GM18867 (cell line): ENCODE results near the gene ABCA8.

ENCODE experiments used
- ATAC-seq: cut with Tn5 transposase; IDR thresholded peaks from one replicate; pipeline ENCODE4 v1.9.1; 2021; ENCODE audit warnings: mild to moderate bottlenecking, moderate library complexity; ENCODE audit not compliant: unreplicated experiment

Gene ABCA8

GRCh38 chr17:68943123-68943811 is 11.9 kb downstream of the ABCA8 start:
- ATAC-seq = no peak

- no peak for ATAC-seq
Measured at GRCh38 chr17:68942389-68942788, 12.8 kb downstream of the ABCA8 start.

DNA sequence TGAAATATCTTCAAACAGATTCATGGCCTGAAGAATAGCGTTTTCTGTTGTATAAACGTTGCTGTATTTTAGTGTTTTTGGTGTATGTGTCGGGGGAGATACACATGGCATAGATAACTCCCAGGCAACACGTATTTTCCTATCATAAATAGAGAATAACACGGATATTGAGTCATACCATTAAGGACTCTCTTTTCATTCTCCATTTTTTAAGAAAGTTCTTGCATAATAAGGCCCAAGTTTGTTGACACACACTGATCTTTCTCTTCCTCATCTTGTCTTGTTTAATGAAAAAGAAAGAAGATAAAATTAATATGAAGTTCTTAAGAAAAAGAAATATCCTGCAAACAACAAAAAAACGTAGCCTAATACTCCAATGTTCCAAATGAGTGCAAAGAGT is 13.4 kb downstream of the ABCA8 start:
- ATAC-seq = no peak

DNA sequence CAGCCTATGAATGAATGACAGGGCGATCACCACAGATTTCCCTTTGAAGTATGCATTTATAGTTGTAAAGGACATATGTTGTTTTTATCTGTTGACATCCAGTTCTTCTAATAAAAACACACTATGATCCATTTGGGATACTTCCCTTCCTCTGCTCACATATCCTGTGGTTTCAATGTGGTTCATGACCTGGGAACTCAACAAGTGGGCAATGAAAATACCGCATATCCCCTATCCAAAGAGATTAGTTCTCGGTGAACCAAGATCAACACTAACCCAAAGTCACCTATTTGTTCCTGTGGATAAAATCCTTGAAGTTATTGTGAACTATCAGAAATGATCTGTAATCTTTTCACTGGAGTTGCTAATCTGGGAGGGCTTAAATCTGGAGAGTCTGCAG is 16.0 kb downstream of the ABCA8 start:
- no peak for ATAC-seq

DNA sequence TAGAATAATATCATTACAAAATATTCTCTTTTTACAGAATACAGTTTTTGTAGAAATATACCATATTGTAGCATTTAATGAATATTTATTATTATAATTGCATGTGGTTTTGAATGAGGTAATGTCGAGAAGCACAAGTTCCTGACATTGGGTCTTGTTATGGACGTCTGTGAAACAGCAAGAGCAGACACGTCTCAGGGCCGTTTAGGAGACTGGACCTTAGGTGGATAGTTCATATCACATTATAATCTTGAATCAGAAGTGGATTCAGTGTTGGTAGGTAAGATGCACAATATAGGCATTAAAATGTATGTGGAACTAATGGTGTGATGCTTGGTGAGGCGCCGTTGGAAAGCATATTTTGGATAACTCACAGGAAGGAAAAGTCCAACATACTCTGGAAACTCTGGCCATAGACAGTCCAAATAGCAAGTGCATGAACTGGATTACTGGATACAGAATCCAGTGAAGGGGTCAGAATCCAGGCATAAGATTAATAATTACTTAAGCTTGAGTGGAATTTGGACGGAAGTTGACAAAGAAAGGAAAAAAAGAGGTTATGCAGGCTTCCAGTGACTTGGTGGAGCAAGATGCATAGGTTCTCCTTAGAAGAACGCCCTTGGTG is 17.2 kb downstream of the ABCA8 start:
- no peak for ATAC-seq

- ATAC-seq = no peak
Measured at GRCh38 chr17:68927516-68927915, 27.7 kb downstream of the ABCA8 start.

DNA sequence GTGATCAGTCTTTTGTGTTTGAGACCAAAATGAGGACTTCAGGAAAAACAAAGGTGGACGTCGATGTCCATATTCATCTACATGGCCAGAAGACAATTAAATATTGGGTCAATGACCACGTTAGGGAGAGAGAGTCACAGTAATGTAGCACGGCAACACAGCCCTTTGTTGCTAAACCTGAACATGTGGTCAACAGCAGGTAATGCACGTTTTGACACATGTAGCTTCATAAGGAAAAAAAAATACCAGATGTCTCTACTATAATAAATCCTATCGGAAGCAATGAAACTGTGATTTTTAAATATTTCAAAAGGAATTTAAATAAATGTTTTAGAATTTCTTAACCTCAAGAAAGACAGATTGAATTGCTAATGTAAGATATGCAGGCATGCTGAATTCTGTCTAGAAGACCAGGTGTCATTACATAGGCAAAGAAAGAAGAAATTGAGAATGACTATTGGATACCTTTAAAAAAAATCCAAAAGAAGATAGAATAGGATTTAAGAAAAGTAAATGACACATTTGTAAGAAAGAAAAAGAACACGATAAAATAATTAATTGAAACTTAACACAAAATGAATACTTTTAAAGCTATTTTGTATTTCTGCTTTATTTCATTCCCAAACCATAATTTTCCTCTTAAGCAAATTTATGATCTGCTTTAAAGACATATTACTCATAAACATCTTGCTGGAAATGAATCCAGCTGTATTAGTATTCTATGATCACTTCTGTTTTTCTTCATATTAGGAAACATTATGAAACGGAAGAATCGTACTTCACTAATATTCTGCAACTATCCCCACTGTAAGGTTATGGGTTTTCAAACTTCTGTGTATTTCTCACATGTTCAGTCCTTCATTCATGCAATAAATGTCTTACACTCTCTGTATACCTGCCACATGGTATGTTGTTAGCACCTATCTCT is 30.1 kb downstream of the ABCA8 start:
- ATAC-seq = no peak

- ATAC-seq = no peak
Measured at GRCh38 chr17:68910789-68911431, 44.3 kb downstream of the ABCA8 start.

GRCh38 chr17:68910251-68910705 is 44.9 kb downstream of the ABCA8 start:
- no peak for ATAC-seq

GRCh38 chr17:68909066-68909465 is 46.1 kb downstream of the ABCA8 start:
- peak; percentile 44 for ATAC-seq

GRCh38 chr17:68908045-68908444 is 47.1 kb downstream of the ABCA8 start:
- peak; percentile 63 for ATAC-seq

DNA sequence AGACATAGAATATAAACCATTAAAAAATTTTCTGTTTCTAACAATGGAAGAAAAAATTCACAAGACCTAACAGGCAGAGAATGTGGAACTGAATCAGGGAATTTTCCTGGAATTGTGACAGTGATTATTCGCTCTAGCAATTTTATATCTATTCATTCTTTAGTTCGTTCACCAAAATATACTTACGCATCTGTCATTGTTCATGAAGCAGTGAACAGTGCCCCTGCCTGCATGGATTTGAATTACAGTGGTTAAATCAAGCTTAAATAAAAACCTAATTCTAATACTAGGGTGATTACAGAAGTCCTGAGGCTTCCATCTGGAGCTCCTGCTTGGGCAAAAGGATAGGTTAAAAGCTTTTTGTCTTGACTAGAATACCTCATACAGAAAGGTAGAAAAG is 48.6 kb downstream of the ABCA8 start:
- ATAC-seq = no peak

GRCh38 chr17:68903286-68903685 is 51.9 kb downstream of the ABCA8 start:
- ATAC-seq = no peak

GRCh38 chr17:68897557-68897956 is 57.6 kb downstream of the ABCA8 start:
- no peak for ATAC-seq

- no peak for ATAC-seq
Measured at GRCh38 chr17:68892658-68893057, 62.5 kb downstream of the ABCA8 start.

DNA sequence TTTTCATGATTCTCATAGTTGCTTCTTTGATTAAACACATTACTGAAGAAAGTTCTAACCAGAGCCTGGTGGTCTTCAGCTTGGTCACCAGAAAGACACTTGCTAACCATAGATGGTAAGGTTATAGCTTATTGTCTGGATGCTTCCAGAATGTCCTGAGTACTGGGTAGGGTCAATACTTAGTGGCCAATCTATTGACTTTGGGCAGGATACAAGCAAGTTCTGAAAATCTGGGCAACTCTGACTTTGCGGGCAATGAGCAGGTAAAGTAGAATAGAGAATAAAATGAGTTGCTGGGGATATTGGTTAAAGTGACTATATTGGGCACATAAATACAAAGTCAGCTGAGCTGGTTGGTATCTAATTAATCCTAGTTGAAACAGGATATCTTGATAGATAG is 63.0 kb downstream of the ABCA8 start:
- ATAC-seq = no peak

DNA sequence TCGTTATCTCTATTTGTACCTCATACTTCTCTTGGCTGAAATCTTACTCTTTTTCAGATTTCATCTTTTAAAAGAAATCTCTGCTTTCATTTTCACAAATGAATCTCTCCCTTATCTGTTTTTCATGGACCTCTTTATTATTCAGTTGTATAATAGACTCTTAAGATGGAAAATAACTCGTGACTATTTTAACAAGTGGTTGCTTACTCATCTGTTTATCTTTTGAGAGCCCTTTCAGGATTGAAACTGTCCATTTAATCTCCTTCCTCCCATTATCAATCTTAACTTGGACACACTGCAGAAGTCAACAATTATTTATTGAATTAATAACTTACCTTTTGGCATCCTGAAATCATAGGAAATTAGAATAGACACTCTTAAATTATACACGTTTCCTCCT is 68.8 kb downstream of the ABCA8 start:
- ATAC-seq = no peak

DNA sequence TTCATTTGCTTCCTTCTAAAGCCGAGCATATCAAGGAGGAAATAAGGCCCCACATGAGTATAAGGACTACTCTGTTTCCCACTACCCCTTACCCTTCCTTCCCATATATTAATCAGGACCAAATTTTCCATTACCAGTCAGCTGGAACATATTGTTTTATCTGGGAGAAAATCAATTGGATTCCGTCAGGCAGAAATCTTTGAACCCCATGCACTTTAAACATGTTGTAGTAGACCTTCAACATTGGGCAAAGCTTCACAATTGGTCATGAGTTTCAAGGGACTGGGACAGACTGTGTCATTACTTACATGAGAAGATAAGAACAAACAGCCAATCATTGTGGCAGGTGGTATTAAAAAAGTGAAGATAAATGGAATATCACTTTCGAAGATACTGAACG is 70.3 kb downstream of the ABCA8 start:
- ATAC-seq = no peak

DNA sequence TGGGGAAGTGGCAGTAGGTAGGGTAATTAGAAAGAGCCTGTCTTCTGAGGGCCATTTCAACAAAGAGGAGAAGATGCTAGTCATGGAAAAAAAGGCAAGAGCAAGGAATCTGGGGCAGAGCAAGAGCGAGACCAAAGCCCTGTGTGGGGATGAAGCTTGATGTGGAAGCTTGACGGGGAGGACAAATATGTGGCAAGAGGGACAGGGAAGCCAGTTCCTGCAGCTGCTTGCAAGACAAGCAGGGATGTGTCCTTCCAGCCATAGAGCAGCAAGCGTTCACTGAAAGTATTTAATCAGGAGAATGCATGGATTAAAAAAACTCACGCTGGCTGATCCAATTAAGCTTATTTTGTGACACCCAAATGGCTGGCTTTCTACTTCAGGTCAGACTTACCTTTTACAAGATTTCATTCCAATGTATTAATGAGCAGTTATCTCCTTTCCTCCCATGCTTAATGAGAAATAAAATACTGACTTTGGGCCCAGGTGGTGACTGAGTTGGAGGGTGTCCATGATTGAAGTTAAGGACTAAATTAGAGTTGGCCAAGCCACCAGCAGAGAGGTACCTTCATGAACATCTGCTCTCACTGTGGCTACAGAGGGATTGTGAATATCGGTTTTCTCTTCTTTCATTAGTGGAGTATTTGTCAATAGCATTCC is 76.8 kb downstream of the ABCA8 start:
- ATAC-seq = no peak

DNA sequence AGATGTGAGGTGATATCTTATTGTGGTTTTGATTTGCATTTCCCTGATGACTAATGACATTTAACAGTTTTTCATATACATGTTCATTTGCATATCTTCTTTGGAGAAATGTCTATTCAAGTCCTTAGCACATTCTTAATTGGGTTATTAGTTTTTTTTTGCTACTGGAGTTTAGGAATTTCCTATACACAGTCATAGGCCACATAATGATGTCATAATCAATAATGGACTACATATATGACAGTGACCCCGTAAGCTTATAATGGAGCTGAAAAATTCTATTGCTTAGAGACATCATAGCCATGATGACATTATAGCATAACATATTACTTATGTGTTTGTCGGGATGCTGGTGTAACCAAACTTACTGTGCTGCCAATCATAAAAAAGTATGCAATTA is 83.7 kb downstream of the ABCA8 start:
- ATAC-seq = no peak

GRCh38 chr17:68870976-68871375 is 84.2 kb downstream of the ABCA8 start:
- no peak for ATAC-seq
